ENCODE measurements around the gene COL15A1.

Gene COL15A1

DNA sequence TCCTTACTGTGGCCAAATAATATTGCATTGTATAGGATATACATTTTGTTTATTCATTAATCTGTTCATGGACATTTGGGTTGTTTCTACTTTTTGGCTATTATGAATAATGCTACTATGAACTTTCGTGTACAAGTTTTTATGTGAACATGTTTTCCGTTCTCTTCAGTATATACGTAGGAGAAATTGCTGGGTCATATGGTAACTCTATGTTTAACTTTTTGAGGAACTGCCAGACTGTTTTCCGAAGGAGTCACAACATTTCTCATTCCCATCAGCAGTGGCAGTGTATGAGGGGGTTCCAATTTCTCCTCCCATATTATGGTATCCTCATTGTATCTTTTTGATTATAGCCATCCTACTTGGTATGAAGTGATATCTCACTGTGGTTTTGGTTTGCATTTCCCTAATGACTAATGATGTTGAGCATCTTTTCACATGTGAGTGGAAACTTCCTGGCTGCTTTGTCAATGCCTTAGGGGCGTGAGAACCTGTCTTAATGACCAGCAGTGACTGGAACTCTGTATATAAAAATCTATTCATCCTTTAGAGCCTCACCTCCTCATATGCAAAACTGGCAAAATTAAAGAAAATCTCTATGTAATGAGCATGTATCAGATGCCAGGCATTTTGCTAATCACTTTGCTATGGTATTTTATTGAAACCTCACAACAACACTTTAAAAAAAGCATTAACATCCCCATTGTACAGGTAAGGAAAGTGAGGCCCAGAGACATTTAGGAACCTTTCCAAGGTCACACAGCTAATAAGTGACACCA, 113.4 kb downstream of the COL15A1 start:
- DNase-seq (ENCODE audit: low read depth in 3 of 3) = peak in 1 of 3 donors; percentile 22

DNA sequence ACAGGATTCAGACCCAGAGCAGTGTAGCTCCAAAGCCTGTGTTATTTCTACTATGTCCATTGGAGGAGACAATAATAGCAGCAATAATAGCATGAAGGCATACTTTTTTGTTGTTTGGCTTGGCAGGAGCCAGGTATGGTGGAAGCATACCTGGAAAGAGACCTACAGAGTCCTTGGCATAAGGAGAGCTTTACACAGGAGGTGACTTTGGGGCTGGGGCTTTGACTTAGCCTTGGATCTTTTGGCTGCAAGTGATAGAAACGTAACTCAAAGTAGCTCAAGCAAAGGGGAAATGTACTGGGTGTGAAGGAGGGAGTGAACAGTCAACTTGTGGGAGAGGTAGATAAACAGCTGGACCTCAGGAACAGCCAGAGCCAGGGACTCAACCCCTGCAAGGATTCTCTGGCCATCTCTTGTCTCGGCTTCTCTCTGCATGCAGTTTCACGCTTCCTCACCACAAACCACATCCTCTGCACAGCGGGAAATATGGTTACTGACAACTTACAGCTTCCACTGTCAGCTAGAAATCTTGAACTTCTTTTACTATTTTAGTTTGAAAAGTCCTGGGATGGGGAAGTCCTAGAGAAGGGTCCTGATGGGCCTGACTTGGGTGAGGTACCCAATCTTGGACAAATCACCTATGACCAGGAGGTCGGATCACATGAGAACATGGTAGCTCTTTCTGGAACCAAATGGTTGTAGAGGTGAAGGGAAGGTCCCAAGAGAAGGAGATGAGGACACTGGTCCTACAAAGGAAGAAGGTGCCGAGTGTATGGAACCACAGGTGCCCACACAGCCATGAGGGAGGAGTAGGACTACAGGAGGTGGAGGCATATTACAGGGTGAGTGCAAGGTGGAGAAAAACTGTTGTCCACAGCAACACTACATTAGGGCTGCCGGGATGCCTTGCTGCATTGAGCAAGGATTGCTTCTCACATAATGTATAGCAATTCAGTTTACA, 114.2 kb downstream of the COL15A1 start:
- peak; percentile 30 to 53 (median 50) for DNase-seq (ENCODE audit: low read depth in 3 of 3)

DNA sequence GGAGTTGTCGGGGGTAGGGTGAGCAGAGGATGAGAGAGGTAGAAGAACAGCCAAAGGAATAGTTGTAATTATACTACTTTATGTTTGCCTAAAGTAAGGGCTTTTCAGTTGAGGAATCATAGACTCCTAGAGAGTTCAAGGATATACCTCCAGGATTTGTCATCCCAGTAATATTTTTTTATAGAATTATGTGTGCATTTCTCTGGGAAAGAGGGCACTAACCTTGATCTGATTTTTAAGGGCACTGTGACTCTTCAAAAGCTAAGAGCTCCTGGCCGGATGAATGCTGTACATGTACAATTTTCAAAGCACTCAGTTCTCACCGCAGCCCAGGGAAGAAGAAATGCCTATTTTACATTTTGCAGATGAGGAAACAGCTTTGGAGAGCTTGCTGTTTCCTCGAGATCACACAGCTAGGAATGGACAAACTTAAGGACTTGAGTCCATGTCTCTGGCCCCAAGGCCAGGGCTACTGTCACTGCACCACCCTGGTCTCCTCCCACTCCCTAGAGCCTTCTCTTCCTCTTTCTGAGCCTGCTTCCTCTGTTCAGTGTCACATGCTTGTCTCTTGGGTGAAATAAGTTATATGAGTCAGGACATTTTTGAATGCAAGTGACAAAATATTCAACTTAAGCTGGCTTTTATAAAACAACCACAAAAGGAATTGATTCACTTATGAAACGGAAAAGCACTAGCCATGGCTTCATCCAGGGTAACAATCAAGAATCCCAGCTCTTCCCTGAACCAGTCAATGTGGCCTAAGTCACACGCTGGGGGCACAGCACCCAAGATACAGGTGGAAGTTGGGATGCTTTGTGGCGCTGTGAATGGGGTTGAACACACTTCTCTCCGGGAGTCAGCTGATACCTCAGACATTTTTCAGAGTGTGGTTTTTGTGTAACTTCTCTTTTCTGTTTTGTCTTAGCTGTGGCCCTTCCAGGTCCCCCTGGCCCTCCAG, 115.5 kb downstream of the COL15A1 start:
- no peak for DNase-seq (ENCODE audit: low read depth in 3 of 3)

DNA sequence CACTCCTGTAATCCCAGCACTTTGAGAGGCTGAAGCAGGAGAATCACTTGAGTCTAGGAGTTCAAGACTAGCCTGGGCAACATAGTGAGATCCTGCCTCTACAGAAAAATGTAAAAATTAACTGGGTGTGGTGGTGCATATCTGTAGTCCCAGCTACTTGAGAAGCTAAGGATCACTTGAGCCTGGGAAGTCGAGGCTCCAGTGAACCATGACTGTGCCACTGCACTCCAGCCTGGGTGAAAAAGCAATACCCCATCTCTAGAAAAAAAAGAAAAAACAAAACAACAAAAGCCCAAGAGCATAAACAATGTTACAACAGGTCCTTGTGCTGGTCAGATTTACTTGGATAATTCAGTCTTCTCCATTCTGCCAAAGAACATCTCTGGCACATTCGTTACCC, 116.9 kb downstream of the COL15A1 start:
- DNase-seq (ENCODE audit: low read depth in 3 of 3) = no peak

DNA sequence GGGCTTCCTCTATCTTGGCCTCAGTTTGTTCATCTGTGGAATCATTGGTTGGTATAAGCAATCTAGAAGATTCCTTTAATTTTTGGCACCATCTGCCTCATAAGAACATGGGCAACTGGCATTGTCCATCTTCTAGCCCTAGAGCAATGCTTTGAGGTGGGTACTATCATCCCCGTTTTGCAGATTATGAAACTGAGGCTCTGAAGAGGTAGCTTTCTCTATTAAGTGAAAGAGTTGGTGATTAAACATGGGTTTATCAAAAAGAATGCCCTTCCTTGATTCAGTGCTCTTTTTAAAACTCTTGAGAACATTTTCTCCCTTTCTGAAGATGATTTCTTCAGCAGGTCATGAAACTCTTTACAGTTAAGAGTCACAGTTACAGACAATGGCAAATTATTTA, 118.8 kb downstream of the COL15A1 start:
- no peak for DNase-seq (ENCODE audit: low read depth in 3 of 3)

DNA sequence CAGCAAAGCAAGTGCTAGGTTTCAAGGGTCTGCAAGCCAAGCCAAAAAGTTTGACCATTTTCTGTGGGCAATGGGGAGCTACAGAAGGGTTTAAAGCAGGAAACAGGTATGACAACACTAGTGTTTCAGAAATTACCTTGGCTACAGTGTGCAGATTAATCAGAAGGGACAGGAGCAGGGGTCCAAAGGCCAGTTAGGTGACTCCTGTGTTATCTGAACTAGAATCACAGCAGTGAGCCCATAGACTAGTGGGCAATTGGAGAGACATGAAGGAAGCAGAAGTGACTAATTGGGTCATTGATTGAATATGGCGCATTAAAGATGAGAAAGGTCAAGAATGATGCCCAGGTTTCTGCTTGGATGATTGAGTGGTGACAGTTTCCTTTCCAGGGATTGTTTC, 119.8 kb downstream of the COL15A1 start:
- no peak for DNase-seq (ENCODE audit: low read depth in 3 of 3)

DNA sequence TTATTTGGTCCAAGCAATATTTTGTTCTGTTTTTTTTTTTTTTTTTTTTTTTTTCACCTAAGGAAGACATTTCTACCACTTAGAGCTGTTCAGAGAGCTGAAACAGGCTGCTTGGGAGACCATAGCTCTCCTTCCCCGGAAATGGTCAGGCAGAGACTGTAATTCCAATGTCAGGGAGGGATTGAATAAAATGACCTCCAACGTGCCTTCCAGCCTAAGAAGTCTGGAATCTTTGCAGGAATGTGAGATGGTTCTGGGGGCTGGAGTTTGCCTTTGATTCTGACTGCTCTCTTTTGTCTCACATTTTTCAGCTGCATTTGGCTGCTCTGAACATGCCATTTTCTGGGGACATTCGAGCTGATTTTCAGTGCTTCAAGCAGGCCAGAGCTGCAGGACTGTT, 122.9 kb downstream of the COL15A1 start:
- DNase-seq (ENCODE audit: low read depth in 3 of 3) = no peak

DNA sequence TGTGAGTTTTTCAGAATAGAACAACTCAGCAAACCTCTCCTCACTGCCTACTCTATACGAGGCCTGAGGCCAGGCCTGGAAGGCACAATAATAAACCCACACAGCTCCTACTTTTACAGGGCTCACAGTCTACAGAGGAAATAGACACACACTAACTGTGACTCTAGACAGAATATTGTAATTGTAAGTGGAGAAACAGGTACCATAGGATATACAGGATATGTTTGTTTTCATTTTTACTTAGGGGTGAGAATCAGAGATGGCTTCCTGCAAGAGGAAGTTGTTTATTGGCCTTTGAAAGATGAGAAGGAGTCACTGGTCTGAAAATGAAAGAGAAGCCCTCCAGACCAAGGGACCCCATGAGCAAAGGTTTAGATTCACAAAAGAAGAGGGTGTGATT, 125.4 kb downstream of the COL15A1 start:
- DNase-seq (ENCODE audit: low read depth in 3 of 3) = no peak

DNA sequence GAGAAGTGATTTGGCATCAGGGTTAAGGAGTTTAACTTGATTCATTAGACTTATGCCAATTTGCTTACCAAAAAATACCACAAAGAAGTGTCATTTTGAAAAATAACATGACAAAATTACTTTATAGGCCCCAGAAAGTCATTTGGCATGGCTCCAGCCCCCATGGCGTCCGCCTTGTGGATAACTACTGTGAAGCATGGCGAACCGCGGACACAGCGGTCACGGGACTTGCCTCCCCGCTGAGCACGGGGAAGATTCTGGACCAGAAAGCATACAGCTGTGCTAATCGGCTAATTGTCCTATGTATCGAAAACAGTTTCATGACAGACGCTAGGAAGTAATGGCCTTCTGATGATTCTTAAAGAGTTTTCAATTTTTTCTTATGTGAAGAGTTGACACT, 125.8 kb downstream of the COL15A1 start:
- no peak for DNase-seq (ENCODE audit: low read depth in 3 of 3)

DNA sequence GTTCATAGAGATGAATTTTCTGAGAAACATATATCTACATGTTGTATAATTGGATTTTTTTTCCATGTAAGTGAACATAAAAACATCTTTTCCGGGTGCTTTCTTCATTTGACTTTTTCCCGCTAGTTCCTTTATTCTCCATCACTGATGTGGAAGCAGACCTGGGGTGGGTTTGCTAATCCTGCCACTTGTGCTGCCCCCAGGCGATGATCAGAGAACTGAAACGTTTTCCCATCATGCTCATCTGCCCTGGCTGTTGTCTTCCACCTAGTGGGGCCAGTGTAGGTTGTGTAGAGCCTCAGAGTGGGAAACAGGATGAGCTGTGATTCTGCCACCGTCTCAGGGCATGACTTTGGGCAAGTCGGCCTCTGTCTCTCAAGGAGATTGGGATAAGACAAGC, 127.0 kb downstream of the COL15A1 start:
- DNase-seq (ENCODE audit: low read depth in 3 of 3) = no peak

DNA sequence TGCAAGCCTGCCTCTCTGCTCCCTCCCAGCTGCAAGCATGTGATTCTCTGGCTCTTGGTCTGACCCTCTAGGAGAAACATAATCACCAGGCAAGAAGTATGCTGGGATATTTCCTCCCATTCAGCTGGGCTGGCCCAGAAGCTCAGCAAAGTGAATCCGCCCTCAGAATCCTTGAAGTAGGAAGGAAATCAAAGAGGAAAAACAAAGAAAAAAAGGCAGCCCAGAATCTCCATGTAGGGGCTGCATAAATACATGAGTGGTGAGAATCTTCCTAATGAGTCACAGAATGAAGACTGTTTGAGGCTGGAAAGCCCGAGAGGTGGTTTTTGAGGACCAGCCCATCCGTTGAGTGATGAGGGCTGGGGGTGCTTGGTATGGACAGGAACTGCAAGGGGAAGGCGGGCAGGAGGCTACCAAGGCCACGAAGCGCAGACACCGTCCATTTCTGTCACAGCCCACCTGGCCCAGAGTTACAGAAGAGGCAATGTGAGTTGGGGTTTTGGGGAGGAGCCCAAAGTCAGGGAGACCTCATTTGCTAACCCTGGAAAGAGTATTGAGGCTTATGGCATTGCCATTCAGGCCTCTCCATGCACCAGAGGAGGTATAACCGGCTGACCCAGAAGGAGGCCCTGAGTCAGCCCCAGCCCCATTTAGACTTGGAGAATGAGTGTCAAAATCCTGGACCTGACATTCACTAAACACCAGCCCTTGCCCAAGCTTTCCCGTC, 127.8 kb downstream of the COL15A1 start:
- DNase-seq (ENCODE audit: low read depth in 3 of 3) = no peak

DNA sequence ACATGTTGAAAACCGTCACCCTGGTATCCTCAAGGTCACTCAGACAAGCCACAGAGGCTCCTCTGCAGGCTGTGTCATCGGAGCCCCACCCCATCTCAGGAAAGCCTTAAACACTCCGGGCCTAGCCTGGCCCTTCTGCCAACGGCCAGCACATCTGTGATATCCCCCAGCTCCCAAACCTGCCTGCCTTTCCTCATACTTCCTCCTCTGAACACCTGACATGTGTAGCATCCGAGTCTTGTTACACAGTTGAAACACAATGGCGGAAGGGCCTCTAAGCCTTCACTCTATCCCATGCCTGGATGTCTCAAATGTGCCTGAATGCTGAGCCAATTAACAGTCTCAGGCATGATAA, 128.3 kb downstream of the COL15A1 start:
- no peak for DNase-seq (ENCODE audit: low read depth in 3 of 3)

DNA sequence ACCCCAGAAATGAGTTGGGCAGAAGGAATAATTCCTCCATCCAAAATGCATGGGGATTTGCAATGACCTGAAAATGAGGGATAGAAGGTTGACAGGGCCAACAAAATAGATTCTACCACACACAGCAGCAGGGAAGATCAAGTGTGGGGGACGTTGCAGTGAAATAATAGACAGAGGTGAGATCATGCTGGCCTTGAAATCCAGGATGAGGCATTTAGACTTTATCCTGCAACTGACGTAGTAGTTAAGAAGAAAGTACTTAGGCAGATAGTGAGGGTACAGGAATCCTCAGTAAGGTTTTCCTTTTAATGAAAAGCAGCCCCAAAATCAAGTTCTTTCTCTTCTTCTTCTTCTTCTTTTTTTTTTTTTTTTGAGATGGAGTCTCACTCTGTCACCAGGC, 129.6 kb downstream of the COL15A1 start:
- no peak for DNase-seq (ENCODE audit: low read depth in 3 of 3)

DNA sequence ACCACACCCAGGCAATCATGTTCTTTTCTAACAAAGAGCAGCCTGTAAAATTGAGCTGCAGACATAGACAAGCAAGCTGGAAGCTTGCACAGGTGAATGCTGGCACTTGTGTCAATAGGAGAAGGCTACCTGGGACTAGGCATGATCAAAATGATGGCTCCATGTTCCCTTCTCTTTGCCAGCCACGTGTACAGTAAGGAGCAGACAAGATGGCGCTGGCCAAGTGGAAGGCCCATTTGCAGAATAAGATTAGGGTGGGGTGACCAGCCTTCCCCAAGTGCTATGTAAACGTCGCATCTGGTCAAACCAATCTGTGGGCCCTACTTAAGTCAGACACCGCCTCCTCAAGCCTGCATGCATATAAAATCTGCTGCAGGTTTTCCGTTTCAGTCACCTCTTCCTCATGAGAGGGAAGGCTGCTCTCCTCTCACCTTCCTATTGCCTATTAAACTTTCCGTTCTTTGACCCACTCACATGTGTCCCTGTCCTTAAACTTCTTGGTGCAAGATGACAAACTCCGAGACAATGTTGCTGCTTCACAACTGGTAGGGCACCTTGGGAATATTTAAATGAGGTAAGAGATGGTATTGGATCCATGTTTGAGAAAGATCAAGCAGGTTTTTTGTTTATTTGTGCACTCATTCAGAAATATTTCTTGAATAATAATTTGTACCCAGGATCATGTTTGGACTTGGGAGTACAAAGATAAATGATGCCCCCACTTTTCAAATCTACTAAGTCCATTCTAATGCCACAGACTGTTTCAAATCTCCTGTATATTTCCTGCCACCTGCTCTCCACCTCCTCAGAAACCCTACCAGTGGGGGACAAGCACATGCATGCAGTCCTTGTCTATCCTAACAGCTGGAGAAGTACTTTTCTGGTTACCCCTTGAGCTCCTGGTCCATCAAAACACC, 130.5 kb downstream of the COL15A1 start:
- DNase-seq (ENCODE audit: low read depth in 3 of 3) = no peak

DNA sequence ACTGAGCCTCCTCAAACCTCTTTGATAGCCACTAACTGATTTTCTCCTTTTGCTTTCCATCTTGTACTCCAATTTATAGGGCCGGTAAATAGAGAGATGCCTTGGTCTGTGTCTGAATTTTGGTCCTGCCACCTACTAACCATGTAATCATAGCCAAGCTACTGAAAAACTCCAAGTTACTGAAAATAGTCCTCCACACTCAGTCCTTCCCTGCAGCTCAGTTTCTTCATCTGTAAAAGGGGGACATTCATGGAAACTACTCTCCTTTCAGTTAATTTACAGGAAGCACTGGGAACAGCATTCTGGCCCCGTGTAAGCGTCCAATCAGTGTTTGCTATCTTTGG, 131.2 kb downstream of the COL15A1 start:
- DNase-seq (ENCODE audit: low read depth in 3 of 3) = no peak

DNA sequence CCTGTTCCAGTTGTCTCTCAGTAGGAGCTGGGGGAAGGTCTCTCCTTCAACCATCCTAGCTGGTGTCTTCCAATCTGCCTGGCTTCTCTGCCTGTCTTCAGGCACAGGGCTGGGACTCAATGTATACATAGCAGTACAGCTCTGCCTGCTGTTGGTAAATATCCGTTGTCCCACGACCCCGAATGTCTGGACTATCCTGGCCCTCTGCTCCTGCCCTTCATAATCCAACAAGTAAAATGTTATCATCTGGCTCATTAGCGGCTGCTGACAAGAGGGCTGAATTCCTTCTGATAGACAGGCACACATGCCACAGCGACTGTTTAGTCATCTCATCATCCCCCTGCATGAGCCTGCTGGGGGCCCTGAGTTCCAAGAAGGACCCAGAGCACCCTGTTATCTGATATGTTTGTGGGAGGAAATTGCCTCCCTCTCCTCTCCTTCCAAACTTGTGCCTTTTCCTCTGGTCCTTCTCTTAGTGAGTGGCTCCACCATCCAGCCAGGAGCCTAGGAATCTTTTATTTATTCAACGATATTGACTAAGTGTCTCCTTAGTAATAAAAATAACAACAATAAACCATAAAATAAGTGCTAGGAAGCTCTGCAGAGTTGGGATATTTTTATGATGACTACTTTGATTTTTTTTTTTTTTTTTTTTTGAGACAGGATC, 131.7 kb downstream of the COL15A1 start:
- no peak for DNase-seq (ENCODE audit: low read depth in 3 of 3)

DNA sequence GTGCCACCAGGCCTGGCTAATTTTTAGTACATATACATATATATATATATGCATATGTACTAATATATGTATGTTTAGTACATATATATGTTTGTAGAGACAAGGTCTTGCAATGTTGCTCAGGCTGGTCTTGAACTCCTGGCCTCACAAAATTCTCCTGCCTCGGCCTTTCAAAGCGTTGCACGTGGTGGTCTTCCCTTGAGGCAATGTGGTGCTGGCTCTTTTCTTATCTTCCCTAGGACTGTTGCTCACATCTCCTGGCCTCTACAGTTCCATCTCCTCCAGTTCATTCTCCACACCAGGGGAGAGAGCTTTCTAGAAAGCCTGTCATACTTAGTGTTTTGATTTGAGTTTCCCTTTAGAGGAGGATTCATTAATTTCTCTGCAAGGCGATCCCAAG, 132.3 kb downstream of the COL15A1 start:
- DNase-seq (ENCODE audit: low read depth in 3 of 3) = no peak

DNA sequence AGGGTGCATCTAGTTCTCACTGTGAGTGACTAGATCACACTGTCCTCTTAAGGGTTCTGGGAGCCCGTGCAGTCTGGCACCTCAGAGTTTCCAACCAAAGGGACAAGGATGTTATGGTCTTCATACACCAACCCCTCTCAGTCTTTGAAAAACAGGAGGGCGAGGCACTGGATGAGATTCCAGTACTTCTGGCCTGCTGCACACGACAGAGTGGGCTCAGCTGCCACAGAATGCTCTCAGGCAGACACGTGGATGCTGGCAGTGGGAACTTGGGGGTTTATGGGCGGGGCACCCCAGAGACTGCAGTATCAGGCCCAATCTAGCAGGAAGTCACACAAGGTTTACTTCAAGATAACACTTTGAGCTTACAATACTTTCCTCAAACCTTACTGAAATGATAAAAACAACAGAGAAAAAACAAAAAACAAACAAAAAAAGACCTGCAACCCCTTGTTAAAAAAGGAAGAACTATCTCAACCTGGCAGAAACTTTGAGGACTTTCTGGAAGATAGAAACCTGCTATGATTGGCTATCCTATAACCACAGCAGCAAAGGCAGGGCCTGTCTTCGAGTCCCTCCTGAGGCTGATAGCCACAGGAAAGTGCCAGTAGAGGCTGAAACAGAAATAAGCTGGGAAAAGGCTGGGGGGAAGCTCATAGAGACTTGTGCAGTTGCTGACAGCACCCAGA, 132.9 kb downstream of the COL15A1 start:
- DNase-seq (ENCODE audit: low read depth in 3 of 3) = no peak

DNA sequence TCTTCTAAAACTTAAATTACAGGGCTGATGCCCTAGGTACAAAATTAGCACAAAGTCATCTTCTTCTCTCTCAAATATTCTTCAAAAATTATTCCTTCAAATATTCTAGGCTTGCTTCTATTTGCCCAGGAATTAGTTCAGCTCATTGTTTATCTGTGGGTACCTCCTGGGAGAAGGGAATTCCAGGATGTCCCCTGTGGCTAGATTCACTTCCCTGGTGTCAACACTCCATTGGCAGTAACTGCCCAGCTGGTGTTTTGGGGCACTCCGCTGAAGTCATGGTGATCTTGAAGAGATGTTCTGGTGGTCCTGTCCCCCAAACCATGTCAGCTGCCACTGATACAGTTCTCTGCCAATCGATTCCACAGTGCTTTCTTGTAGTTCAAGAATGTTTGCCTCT, 135.0 kb downstream of the COL15A1 start:
- DNase-seq (ENCODE audit: low read depth in 3 of 3) = no peak
